Mesendoderm (in vitro differentiated cells): ENCODE data around the gene TRIM28.
"Not testable (repeated sequence)": the region's sequence is repeated elsewhere in the genome, so short reads cannot be mapped to it uniquely, and the experiment has no call there.

Experiments used
- DNase-seq: peaks from one replicate; pipeline ENCODE4 v3.0.0; 2013
- H2AK5ac ChIP-seq: 2 replicates; pipeline ENCODE4 v1.6.1; 2013; ENCODE audit warnings: low read length, inconsistent platforms
- H2BK120ac ChIP-seq: 2 replicates; pipeline ENCODE4 v1.6.1; 2013; ENCODE audit warnings: low read depth, mild to moderate bottlenecking, low read length, moderate library complexity, mixed read lengths
- H2BK15ac ChIP-seq: replicated peaks from 2 replicates; pipeline ENCODE4 v1.6.1; 2013; ENCODE audit warnings: low read depth, mild to moderate bottlenecking, moderate library complexity
- H2BK5ac ChIP-seq: 2 replicates; pipeline ENCODE4 v1.6.1; 2013; ENCODE audit warnings: low read length, inconsistent platforms
- H3K18ac ChIP-seq: 2 replicates; pipeline ENCODE4 v1.6.1; 2013; ENCODE audit warnings: mild to moderate bottlenecking, low read length, mixed read lengths
- H3K23ac ChIP-seq: one replicate; pipeline ENCODE4 v1.6.1; 2013; ENCODE audit warnings: low read length
- H3K27ac ChIP-seq: 2 replicates; pipeline ENCODE4 v1.5.1; 2013; ENCODE audit warnings: low read depth, mild to moderate bottlenecking, inconsistent platforms, low read length, moderate library complexity
- H3K27me3 ChIP-seq: 2 replicates; pipeline ENCODE4 v1.6.1; 2013; ENCODE audit warnings: low read length, control low read depth, mild to moderate bottlenecking, inconsistent platforms; ENCODE audit not compliant: insufficient read depth, poor library complexity
- H3K36me3 ChIP-seq: 2 replicates; pipeline ENCODE4 v1.6.1; 2013; ENCODE audit warnings: low read length, inconsistent platforms; ENCODE audit not compliant: control insufficient read depth, insufficient read depth
- H3K4ac ChIP-seq: one replicate; pipeline ENCODE4 v1.6.1; 2013; ENCODE audit warnings: low read depth, mild to moderate bottlenecking, low read length, moderate library complexity
- H3K4me1 ChIP-seq: 2 replicates; pipeline ENCODE4 v1.6.1; 2013; ENCODE audit warnings: low read depth, low read length, inconsistent platforms; ENCODE audit not compliant: control insufficient read depth
- H3K4me2 ChIP-seq: 2 replicates; pipeline ENCODE4 v1.6.1; 2013; ENCODE audit warnings: low read length
- H3K4me3 ChIP-seq: 2 replicates; pipeline ENCODE4 v1.5.1; 2013; ENCODE audit warnings: mild to moderate bottlenecking, low read length
- H3K56ac ChIP-seq: one replicate; pipeline ENCODE4 v1.6.1; 2013; ENCODE audit warnings: low read length
- H3K79me1 ChIP-seq: 2 replicates; pipeline ENCODE4 v1.6.1; 2013; ENCODE audit warnings: low read length, inconsistent platforms
- H3K79me2 ChIP-seq: 2 replicates; pipeline ENCODE4 v1.6.1; 2013; ENCODE audit warnings: mild to moderate bottlenecking, low read length; ENCODE audit not compliant: control insufficient read depth, insufficient read depth
- H3K9ac ChIP-seq: 2 replicates; pipeline ENCODE4 v1.6.1; 2013; ENCODE audit warnings: low read length, inconsistent platforms
- H4K5ac ChIP-seq: one replicate; pipeline ENCODE4 v1.6.1; 2013; ENCODE audit warnings: low read length
- H4K8ac ChIP-seq: one replicate; pipeline ENCODE4 v1.6.1; 2013; ENCODE audit warnings: low read depth, mild to moderate bottlenecking, control low read depth, low read length, moderate library complexity
- WGBS: extraction: QIAGEN DNeasy Blood & Tissue Kit; methylation state at CpG from one replicate; pipeline ENCODE4 v1.1.7; 2013; ENCODE audit warnings: low lambda C conversion rate, missing lambda C conversion rate; ENCODE audit not compliant: insufficient coverage; ENCODE audit errors: extremely low coverage; 5-methylcytosine and 5-hydroxymethylcytosine counted together

Gene TRIM28

DNA sequence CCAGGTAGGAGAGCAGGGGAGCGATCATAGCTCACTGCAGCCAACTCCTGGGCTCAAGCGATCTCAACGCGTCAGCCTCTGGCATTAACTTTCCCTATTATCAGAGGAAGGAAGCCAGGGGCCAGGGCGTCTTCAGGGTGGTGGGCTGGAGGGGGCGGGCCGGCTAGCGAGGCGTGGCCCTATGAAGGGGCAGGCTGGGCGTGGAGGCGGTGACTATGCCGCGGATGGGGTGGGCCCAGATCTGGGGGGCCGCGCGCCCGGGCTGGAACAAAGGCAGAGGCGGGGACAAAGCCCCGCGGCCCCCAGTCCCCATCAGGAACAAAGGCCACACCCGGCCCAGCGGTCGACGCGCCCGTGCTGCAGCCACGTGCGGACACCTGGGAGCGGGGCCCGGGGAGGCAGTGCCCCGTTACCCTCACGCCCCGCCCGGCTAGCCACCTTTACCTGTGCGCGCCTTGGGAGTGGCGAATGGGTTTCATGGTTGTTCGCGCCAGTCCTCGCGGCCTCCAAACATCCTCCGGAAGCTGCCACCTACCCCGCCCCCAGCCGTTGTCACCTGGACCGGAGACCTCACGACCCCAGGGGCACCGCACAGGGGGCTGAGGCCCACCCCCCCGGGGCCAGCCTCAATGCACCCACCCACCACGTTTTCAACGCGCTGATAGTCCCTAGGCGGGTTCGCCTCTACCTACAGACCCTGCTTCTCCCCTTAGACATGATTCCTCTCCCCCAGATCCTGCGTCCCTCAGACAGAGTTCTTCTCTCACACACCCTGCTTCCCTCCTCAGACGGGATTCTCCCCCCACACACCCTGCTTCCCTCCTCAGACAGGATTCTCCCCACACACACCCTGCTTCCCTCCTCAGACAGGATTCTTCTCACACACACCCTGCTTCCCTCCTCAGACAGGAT is 5.4 kb upstream of the TRIM28 start:
- Histone ChIP-seq H3K4me2 (peak overlapping the region; percentile 78), H3K56ac (peak overlapping the region; percentile 94), H3K9ac (peak overlapping the region; percentile 84), H2BK120ac (no peak overlapping the region), H3K23ac (no peak overlapping the region), H3K4ac (peak overlapping the region; percentile 75), H2BK5ac (peak overlapping the region; percentile 80), H3K4me1 (no peaks in the 10 kb centered on the region), H2AK5ac (peak overlapping the region; percentile 90), H3K27ac (peak overlapping the region; percentile 86), H3K27me3 (no peaks in the 10 kb centered on the region), H4K8ac (peak overlapping the region; percentile 57), H3K18ac (peak overlapping the region; percentile 81), H4K5ac (no peak overlapping the region), H3K79me2 (no peaks in the 10 kb centered on the region), H3K36me3 (no peaks in the 10 kb centered on the region), H2BK15ac (no peak overlapping the region), H3K79me1 (no peaks in the 10 kb centered on the region), H3K4me3 (no peak overlapping the region)
- WGBS = no CpG with 5 or more reads among the region's 55 CpGs
- peak; percentile 94 for DNase-seq

- H2AK5ac ChIP-seq = peak overlapping the region; percentile 97
- not testable (repeated sequence) for H2BK5ac ChIP-seq, H3K9ac ChIP-seq, H4K8ac ChIP-seq, H4K5ac ChIP-seq, H3K79me2 ChIP-seq, H3K4me3 ChIP-seq, H3K27ac ChIP-seq, H3K23ac ChIP-seq, H2BK15ac ChIP-seq, H3K4me1 ChIP-seq, H3K4ac ChIP-seq, H3K18ac ChIP-seq, H3K36me3 ChIP-seq, DNase-seq, H3K27me3 ChIP-seq, H3K79me1 ChIP-seq, H2BK120ac ChIP-seq, H3K4me2 ChIP-seq
- H3K56ac ChIP-seq = peak overlapping the region; percentile 73
Measured at GRCh38 chr19:58539169-58539559, 4.7 kb upstream of the TRIM28 start.

DNA sequence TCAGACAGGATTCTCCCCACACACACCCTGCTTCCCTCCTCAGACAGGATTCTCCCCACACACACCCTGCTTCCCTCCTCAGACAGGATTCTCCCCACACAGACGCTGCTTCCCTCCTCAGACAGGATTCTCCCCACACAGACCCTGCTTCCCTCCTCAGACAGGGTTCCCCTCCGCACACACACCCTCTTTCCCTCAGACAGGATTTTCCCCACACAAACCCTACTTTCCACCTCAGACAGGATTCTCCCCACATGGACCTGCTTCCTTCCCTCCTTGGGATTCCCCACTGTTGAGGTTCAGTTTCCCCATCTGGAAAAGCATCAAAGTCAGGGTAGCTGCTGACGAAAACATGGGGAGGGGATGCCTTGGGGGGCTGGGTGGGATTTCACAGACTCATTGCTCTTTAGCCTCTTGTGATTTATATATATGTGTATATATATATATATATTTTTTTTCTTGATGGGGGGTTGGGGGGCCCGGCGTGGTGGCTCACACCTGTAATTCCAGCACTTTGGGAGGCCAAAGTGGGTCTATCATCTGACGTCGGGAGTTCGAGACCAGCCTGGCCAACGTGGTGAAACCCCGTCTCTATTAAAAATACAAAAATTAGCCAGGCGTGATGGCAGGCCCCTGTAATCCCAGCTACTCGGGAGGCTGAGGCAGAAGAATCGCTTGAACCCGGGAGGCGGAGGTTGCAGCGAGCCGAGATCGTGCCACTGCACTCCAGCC is 1.1 kb upstream of the TRIM28 start:
- Histone ChIP-seq H3K79me2 (peaks cover 32% of the 10 kb centered on the region), H2AK5ac (peak overlapping the region; percentile 22), H3K56ac (peak overlapping the region; percentile 96)
- H4K5ac ChIP-seq, H2BK120ac ChIP-seq, H3K4me2 ChIP-seq, H3K23ac ChIP-seq, H3K36me3 ChIP-seq, H3K4me1 ChIP-seq, H2BK5ac ChIP-seq, DNase-seq, H4K8ac ChIP-seq, H3K4ac ChIP-seq, H3K4me3 ChIP-seq, H3K18ac ChIP-seq, H3K79me1 ChIP-seq, H3K27me3 ChIP-seq, H2BK15ac ChIP-seq, H3K9ac ChIP-seq, H3K27ac ChIP-seq: not testable (repeated sequence)
- no CpG with 5 or more reads among the region's 18 CpGs for WGBS

DNA sequence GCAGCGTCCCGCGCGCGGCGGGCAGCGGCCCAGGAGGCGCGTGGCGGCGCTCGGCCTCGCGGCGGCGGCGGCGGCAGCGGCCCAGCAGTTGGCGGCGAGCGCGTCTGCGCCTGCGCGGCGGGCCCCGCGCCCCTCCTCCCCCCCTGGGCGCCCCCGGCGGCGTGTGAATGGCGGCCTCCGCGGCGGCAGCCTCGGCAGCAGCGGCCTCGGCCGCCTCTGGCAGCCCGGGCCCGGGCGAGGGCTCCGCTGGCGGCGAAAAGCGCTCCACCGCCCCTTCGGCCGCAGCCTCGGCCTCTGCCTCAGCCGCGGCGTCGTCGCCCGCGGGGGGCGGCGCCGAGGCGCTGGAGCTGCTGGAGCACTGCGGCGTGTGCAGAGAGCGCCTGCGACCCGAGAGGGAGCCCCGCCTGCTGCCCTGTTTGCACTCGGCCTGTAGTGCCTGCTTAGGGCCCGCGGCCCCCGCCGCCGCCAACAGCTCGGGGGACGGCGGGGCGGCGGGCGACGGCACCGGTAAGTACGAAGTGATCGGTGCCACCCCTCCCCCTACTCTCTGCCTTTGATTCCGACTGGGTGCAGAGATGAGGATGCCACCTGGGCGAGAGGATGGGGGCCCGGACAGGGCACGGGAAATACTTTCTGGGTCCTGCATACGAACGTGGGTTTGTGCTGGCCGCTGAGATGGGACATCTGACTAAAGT is 874 bp downstream of the TRIM28 start:
- peak overlapping the region; percentile 84 for H2BK5ac ChIP-seq
- peaks cover 49% of the 10 kb centered on the region for H3K79me2 ChIP-seq
- peaks cover 24% of the 10 kb centered on the region for H3K36me3 ChIP-seq
- H4K8ac ChIP-seq = peak overlapping the region; percentile 98
- WGBS = no CpG with 5 or more reads among the region's 92 CpGs
- peak overlapping the region; percentile 99 for H3K4me3 ChIP-seq
- no peak overlapping the region for H4K5ac ChIP-seq
- H3K79me1 ChIP-seq = peaks cover 24% of the 10 kb centered on the region
- no peak overlapping the region for H2BK120ac ChIP-seq
- DNase-seq = peak; percentile 57
- no peak overlapping the region for H2BK15ac ChIP-seq
- H3K4me2 ChIP-seq = peak overlapping the region; percentile 73
- peak overlapping the region; percentile 99 for H3K56ac ChIP-seq
- peak overlapping the region; percentile 69 for H2AK5ac ChIP-seq
- H3K4me1 ChIP-seq = peaks cover 8% of the 10 kb centered on the region
- H3K23ac ChIP-seq = peak overlapping the region; percentile 94
- peak overlapping the region; percentile 100 for H3K9ac ChIP-seq
- peak overlapping the region; percentile 28 for H3K4ac ChIP-seq
- H3K27me3 ChIP-seq = no peaks in the 10 kb centered on the region
- H3K18ac ChIP-seq = peak overlapping the region; percentile 85
- peak overlapping the region; percentile 99 for H3K27ac ChIP-seq

- Histone ChIP-seq H3K79me1 (peaks cover 29% of the 10 kb centered on the region), H3K56ac (peak overlapping the region; percentile 99), H2BK5ac (no peak overlapping the region), H3K9ac (peak overlapping the region; percentile 100), H2BK15ac (no peak overlapping the region), H3K23ac (peak overlapping the region; percentile 94), H3K4me3 (peak overlapping the region; percentile 99), H2AK5ac (no peak overlapping the region), H3K4me1 (peaks cover 8% of the 10 kb centered on the region), H3K36me3 (peaks cover 29% of the 10 kb centered on the region), H3K18ac (peak overlapping the region; percentile 85), H3K4me2 (peak overlapping the region; percentile 73), H3K4ac (peak overlapping the region; percentile 28), H4K5ac (no peak overlapping the region), H2BK120ac (no peak overlapping the region), H3K27me3 (no peaks in the 10 kb centered on the region), H3K27ac (no peak overlapping the region), H3K79me2 (peaks cover 54% of the 10 kb centered on the region), H4K8ac (no peak overlapping the region)
- no peak for DNase-seq
- WGBS = no CpG with 5 or more reads among the region's 21 CpGs
Measured at GRCh38 chr19:58545286-58546018, 1.6 kb downstream of the TRIM28 start.
